ENCODE results near the gene BACH1. TPM values are rescaled to one million over a fixed set of nuclear protein-coding genes. Genes with fewer than 3 reads are reported as not detected.
A peak's percentile ranks its signal among the peaks of the same experiment; 100 is the strongest.
"Not testable (repeated sequence)": the region's sequence is repeated elsewhere in the genome, so short reads cannot be mapped to it uniquely, and the experiment has no call there.

Gene BACH1
- polyA plus RNA-seq (2013, experiment 1 of 2), result 30.5 TPM
- 33.1 TPM for polyA plus RNA-seq (2013, experiment 2 of 2)

- no peak within 1 kb of the TSS for H4K8ac ChIP-seq (ENCODE audit: low read depth, low read length)
- DNase-seq (ENCODE audit: low spot score), result peak; percentile 84
- H2BK12ac ChIP-seq (ENCODE audit: low read length), result no peak within 1 kb of the TSS
- H3K23ac ChIP-seq (ENCODE audit: low read depth, low read length, poor library complexity), result peak within 1 kb of the TSS; percentile 87
- peak within 1 kb of the TSS; percentile 98 to 99 for H3K4me3 ChIP-seq (ENCODE audit: low read length in 2 of 2)
- H2BK5ac ChIP-seq (ENCODE audit: low read length), result peak within 1 kb of the TSS; percentile 76
- peak within 1 kb of the TSS; percentile 38 for H4K91ac ChIP-seq (ENCODE audit: low read depth, low read length, poor library complexity)
- peak within 1 kb of the TSS; percentile 96 for H2AFZ ChIP-seq (ENCODE audit: low read length)
- peak within 1 kb of the TSS; percentile 97 for H3K18ac ChIP-seq (ENCODE audit: low read length)
- H3K4ac ChIP-seq (ENCODE audit: low read length), result no peak within 1 kb of the TSS
- H3K27ac ChIP-seq (replicated peaks; ENCODE audit: low read length), result peak within 1 kb of the TSS; percentile 88
- H3K4me2 ChIP-seq (ENCODE audit: insufficient read depth, low read length, poor library complexity, severe bottlenecking), result peak within 1 kb of the TSS; percentile 93
- no peaks in the 10 kb centered on the region for H3K36me3 ChIP-seq (replicated peaks in 1 of 2; ENCODE audit: control insufficient read depth in 2 of 2, insufficient read depth in 2 of 2, low read length in 2 of 2)
- no peak within 1 kb of the TSS for H3K14ac ChIP-seq (ENCODE audit: low read length)
- WGBS, 2 donors (ENCODE audit: extremely low coverage in 2 of 2, insufficient read length in 2 of 2, insufficient replicate concordance in 1 of 2), result no CpG with 5 or more reads among the region's 87 CpGs
- peak within 1 kb of the TSS; percentile 98 for H3K9ac ChIP-seq (ENCODE audit: low read depth, low read length, poor library complexity)
- peaks cover 6 to 11% of the 10 kb centered on the region in 2 donors for H3K4me1 ChIP-seq (ENCODE audit: control insufficient read depth in 2 of 2, insufficient read depth in 1 of 2, low read depth in 1 of 2, low read length in 2 of 2)
- H3K79me1 ChIP-seq (ENCODE audit: low read depth, low read length), result peaks cover 8% of the 10 kb centered on the region
- no peaks in the 10 kb centered on the region for H3K27me3 ChIP-seq (ENCODE audit: control insufficient read depth in 3 of 3, insufficient read depth in 3 of 3, low read depth in 1 of 3, low read length in 3 of 3)
- H3K9me3 ChIP-seq (replicated peaks in 1 of 2; ENCODE audit: control insufficient read depth in 2 of 2, insufficient read depth in 1 of 2, low read depth in 1 of 2, low read length in 2 of 2), result peaks cover 1 to 2% of the 10 kb centered on the region in 2 donors
- peak within 1 kb of the TSS; percentile 90 for H2BK15ac ChIP-seq (ENCODE audit: low read length)
- no peak within 1 kb of the TSS for H2BK120ac ChIP-seq (ENCODE audit: low read depth, low read length)
- H2AK5ac ChIP-seq (ENCODE audit: low read depth, low read length), result peak within 1 kb of the TSS; percentile 45
These were observed at the start of gene BACH1 for GRCh38 chr21:29298348-29299045. Gene BACH1, plus strand, starts transcription at chr21:29298922. Its CDS starts 22,359 bp downstream, at chr21:29321281.

- not testable (repeated sequence) for H4K91ac ChIP-seq (ENCODE audit: low read depth, low read length, poor library complexity); H3K79me1 ChIP-seq (ENCODE audit: low read depth, low read length); H2AFZ ChIP-seq (ENCODE audit: low read length); H3K9ac ChIP-seq (ENCODE audit: low read depth, low read length, poor library complexity); H3K27me3 ChIP-seq (ENCODE audit: control insufficient read depth in 3 of 3, insufficient read depth in 3 of 3, low read depth in 1 of 3, low read length in 3 of 3); H3K4ac ChIP-seq (ENCODE audit: low read length); H3K4me2 ChIP-seq (ENCODE audit: insufficient read depth, low read length, poor library complexity, severe bottlenecking); H2AK5ac ChIP-seq (ENCODE audit: low read depth, low read length); DNase-seq (ENCODE audit: low spot score); H3K36me3 ChIP-seq (replicated peaks in 1 of 2; ENCODE audit: control insufficient read depth in 2 of 2, insufficient read depth in 2 of 2, low read length in 2 of 2); H2BK12ac ChIP-seq (ENCODE audit: low read length); H3K18ac ChIP-seq (ENCODE audit: low read length); H3K4me3 ChIP-seq (ENCODE audit: low read length in 2 of 2); H2BK5ac ChIP-seq (ENCODE audit: low read length); H2BK15ac ChIP-seq (ENCODE audit: low read length); H3K4me1 ChIP-seq (ENCODE audit: control insufficient read depth in 2 of 2, insufficient read depth in 1 of 2, low read depth in 1 of 2, low read length in 2 of 2); H3K23ac ChIP-seq (ENCODE audit: low read depth, low read length, poor library complexity); H3K9me3 ChIP-seq (replicated peaks in 1 of 2; ENCODE audit: control insufficient read depth in 2 of 2, insufficient read depth in 1 of 2, low read depth in 1 of 2, low read length in 2 of 2); H4K8ac ChIP-seq (ENCODE audit: low read depth, low read length); H3K27ac ChIP-seq (replicated peaks; ENCODE audit: low read length); H3K14ac ChIP-seq (ENCODE audit: low read length); H2BK120ac ChIP-seq (ENCODE audit: low read depth, low read length)
These were observed 49.4 kb upstream of the BACH1 start for GRCh38 chr21:29249289-29249688.

GRCh38 chr21:29250636-29251035, 48.1 kb upstream of the BACH1 start:
- Histone ChIP-seq H3K4ac (ENCODE audit: low read length) (no peak overlapping the region), H3K27me3 (ENCODE audit: control insufficient read depth in 3 of 3, insufficient read depth in 3 of 3, low read depth in 1 of 3, low read length in 3 of 3) (no peaks in the 10 kb centered on the region), H3K36me3 (replicated peaks in 1 of 2; ENCODE audit: control insufficient read depth in 2 of 2, insufficient read depth in 2 of 2, low read length in 2 of 2) (no peaks in the 10 kb centered on the region), H4K91ac (ENCODE audit: low read depth, low read length, poor library complexity) (no peak overlapping the region), H2BK15ac (ENCODE audit: low read length) (no peak overlapping the region), H3K23ac (ENCODE audit: low read depth, low read length, poor library complexity) (no peak overlapping the region), H2BK12ac (ENCODE audit: low read length) (no peak overlapping the region), H3K9ac (ENCODE audit: low read depth, low read length, poor library complexity) (no peak overlapping the region), H2AK5ac (ENCODE audit: low read depth, low read length) (no peak overlapping the region), H3K27ac (replicated peaks; ENCODE audit: low read length) (no peak overlapping the region), H2BK120ac (ENCODE audit: low read depth, low read length) (no peak overlapping the region), H3K79me1 (ENCODE audit: low read depth, low read length) (no peaks in the 10 kb centered on the region), H4K8ac (ENCODE audit: low read depth, low read length) (no peak overlapping the region), H3K9me3 (replicated peaks in 1 of 2; ENCODE audit: control insufficient read depth in 2 of 2, insufficient read depth in 1 of 2, low read depth in 1 of 2, low read length in 2 of 2) (peaks cover 0 to 3% of the 10 kb centered on the region in 2 donors), H3K4me1 (ENCODE audit: control insufficient read depth in 2 of 2, insufficient read depth in 1 of 2, low read depth in 1 of 2, low read length in 2 of 2) (no peaks in the 10 kb centered on the region), H3K14ac (ENCODE audit: low read length) (no peak overlapping the region), H3K18ac (ENCODE audit: low read length) (no peak overlapping the region), H2AFZ (ENCODE audit: low read length) (no peak overlapping the region), H3K4me2 (ENCODE audit: insufficient read depth, low read length, poor library complexity, severe bottlenecking) (no peak overlapping the region), H3K4me3 (ENCODE audit: low read length in 2 of 2) (peak overlapping the region in 1 of 2 donors; percentile 10), H2BK5ac (ENCODE audit: low read length) (no peak overlapping the region)
- WGBS, 2 donors (ENCODE audit: extremely low coverage in 2 of 2, insufficient read length in 2 of 2, insufficient replicate concordance in 1 of 2), result no CpG with 5 or more reads among the region's 5 CpGs
- no peak for DNase-seq (ENCODE audit: low spot score)

GRCh38 chr21:29253861-29254260, 44.9 kb upstream of the BACH1 start:
- H2AFZ ChIP-seq (ENCODE audit: low read length); H3K14ac ChIP-seq (ENCODE audit: low read length); H3K27me3 ChIP-seq (ENCODE audit: control insufficient read depth in 3 of 3, insufficient read depth in 3 of 3, low read depth in 1 of 3, low read length in 3 of 3); DNase-seq (ENCODE audit: low spot score); H3K9ac ChIP-seq (ENCODE audit: low read depth, low read length, poor library complexity); H4K91ac ChIP-seq (ENCODE audit: low read depth, low read length, poor library complexity); H3K4me2 ChIP-seq (ENCODE audit: insufficient read depth, low read length, poor library complexity, severe bottlenecking); H3K23ac ChIP-seq (ENCODE audit: low read depth, low read length, poor library complexity); H3K4me1 ChIP-seq (ENCODE audit: control insufficient read depth in 2 of 2, insufficient read depth in 1 of 2, low read depth in 1 of 2, low read length in 2 of 2); H3K36me3 ChIP-seq (replicated peaks in 1 of 2; ENCODE audit: control insufficient read depth in 2 of 2, insufficient read depth in 2 of 2, low read length in 2 of 2); H3K27ac ChIP-seq (replicated peaks; ENCODE audit: low read length); H3K4me3 ChIP-seq (ENCODE audit: low read length in 2 of 2); H2BK5ac ChIP-seq (ENCODE audit: low read length); H3K4ac ChIP-seq (ENCODE audit: low read length); H2AK5ac ChIP-seq (ENCODE audit: low read depth, low read length); H3K79me1 ChIP-seq (ENCODE audit: low read depth, low read length); H2BK120ac ChIP-seq (ENCODE audit: low read depth, low read length); H3K18ac ChIP-seq (ENCODE audit: low read length); H2BK12ac ChIP-seq (ENCODE audit: low read length); H2BK15ac ChIP-seq (ENCODE audit: low read length); H4K8ac ChIP-seq (ENCODE audit: low read depth, low read length); H3K9me3 ChIP-seq (replicated peaks in 1 of 2; ENCODE audit: control insufficient read depth in 2 of 2, insufficient read depth in 1 of 2, low read depth in 1 of 2, low read length in 2 of 2): not testable (repeated sequence)
